HepG2 (cell line): ENCODE measurements around the gene NUDT2. TPM values are rescaled to one million over a fixed set of nuclear protein-coding genes. Genes with fewer than 3 reads are reported as not detected.

Experiments used
- ATM ChIP-seq: fragments of 450-650 bp; IDR thresholded peaks from 2 replicates; pipeline ENCODE4 v1.7.1; 2017; ENCODE audit warnings: mild to moderate bottlenecking, borderline replicate concordance
- CREBL2 ChIP-seq: sonication (generic); formaldehyde crosslinking; IDR thresholded peaks from 2 replicates; pipeline ENCODE4 v1.8.1; 2023; ENCODE audit warnings: missing genetic modification reagents, mild to moderate bottlenecking, borderline replicate concordance
- HCFC1 ChIP-seq: fragments of 150-350 bp; IDR thresholded peaks from 2 replicates; pipeline ENCODE4 v1.6.1; 2014; ENCODE audit warnings: low read depth, low read length
- KDM1A ChIP-seq: IDR thresholded peaks from 2 replicates; pipeline ENCODE4 v1.6.1; 2016; ENCODE audit warnings: missing compliant biosample characterization
- MAFK ChIP-seq, 2 experiments: IDR thresholded peaks in 1 of 2; conservative IDR thresholded peaks in 1 of 2; 2 replicates each; pipeline ENCODE4 v1.6.1; 2011; ENCODE audit warnings: improper control_type of control experiment in 2 of 2, low read length in 2 of 2
- NBN ChIP-seq: fragments of 450-650 bp; conservative IDR thresholded peaks from 2 replicates; pipeline ENCODE4 v1.6.1; 2017
- NFRKB ChIP-seq: fragments of 450-650 bp; IDR thresholded peaks from 2 replicates; pipeline ENCODE4 v1.6.1; 2017
- NRL ChIP-seq: sonication (generic); formaldehyde crosslinking; IDR thresholded peaks from 2 replicates; pipeline ENCODE4 v1.5.0; 2020; ENCODE audit warnings: missing genetic modification reagents, mild to moderate bottlenecking, moderate library complexity, borderline replicate concordance
- PHF5A ChIP-seq: IDR thresholded peaks from one replicate; pipeline ENCODE4 v1.6.1; 2018; ENCODE audit warnings: low read depth, missing genetic modification reagents; ENCODE audit not compliant: unreplicated experiment
- RFX3 ChIP-seq: IDR thresholded peaks from 2 replicates; pipeline ENCODE4 v1.6.1; 2016; ENCODE audit warnings: missing biosample characterization, missing genetic modification reagents
- RXRB ChIP-seq: IDR thresholded peaks from 2 replicates; pipeline ENCODE4 v1.6.1; 2016; ENCODE audit warnings: borderline replicate concordance, missing genetic modification reagents, missing compliant biosample characterization
- SSRP1 ChIP-seq: IDR thresholded peaks from 2 replicates; pipeline ENCODE4 v1.6.1; 2016; ENCODE audit warnings: control low read depth
- TFAP4 ChIP-seq: sonication (generic); IDR thresholded peaks from 2 replicates; pipeline ENCODE4 v1.6.1; 2016; ENCODE audit warnings: low read depth, borderline replicate concordance
- ZBTB34 ChIP-seq: sonication (generic); formaldehyde crosslinking; IDR thresholded peaks from 2 replicates; pipeline ENCODE4 v1.8.0; 2022; ENCODE audit warnings: mild to moderate bottlenecking, missing genetic modification reagents
- ZFP41 ChIP-seq: sonication (generic); formaldehyde crosslinking; IDR thresholded peaks from 2 replicates; pipeline ENCODE4 v1.4.0; 2020; ENCODE audit warnings: mild to moderate bottlenecking, missing genetic modification reagents, borderline replicate concordance
- ZFX ChIP-seq: sonication (generic); formaldehyde crosslinking; IDR thresholded peaks from 2 replicates; pipeline ENCODE4 v1.4.0; 2020; ENCODE audit warnings: mild to moderate bottlenecking, low read depth, missing genetic modification reagents, moderate library complexity
- ZNF101 ChIP-seq: sonication (generic); formaldehyde crosslinking; IDR thresholded peaks from 2 replicates; pipeline ENCODE4 v1.4.0; 2020; ENCODE audit warnings: mild to moderate bottlenecking, low read depth, missing genetic modification reagents, borderline replicate concordance
- ZNF136 ChIP-seq: sonication (generic); formaldehyde crosslinking; IDR thresholded peaks from 2 replicates; pipeline ENCODE4 v1.8.1; 2022; ENCODE audit warnings: low read depth, mild to moderate bottlenecking, moderate library complexity, missing genetic modification reagents
- ZNF280D ChIP-seq: sonication (generic); formaldehyde crosslinking; IDR thresholded peaks from 2 replicates; pipeline ENCODE4 v1.5.1; 2020; ENCODE audit warnings: mild to moderate bottlenecking, missing genetic modification reagents
- ZNF414 ChIP-seq: sonication (generic); formaldehyde crosslinking; IDR thresholded peaks from 2 replicates; pipeline ENCODE4 v1.5.0; 2020; ENCODE audit warnings: missing genetic modification reagents
- ZNF644 ChIP-seq: IDR thresholded peaks from 2 replicates; pipeline ENCODE4 v1.6.1; 2016; ENCODE audit warnings: low read depth
- ZSCAN20 ChIP-seq: sonication (generic); formaldehyde crosslinking; IDR thresholded peaks from 2 replicates; pipeline ENCODE4 v1.4.0; 2020; ENCODE audit warnings: missing genetic modification reagents, mild to moderate bottlenecking, borderline replicate concordance
- polyA plus RNA-seq, 8 experiments: library from polyadenylated mRNA; depleted of rRNA in 3 of 8; stranded (reverse) in 7 of 8; unstranded in 1 of 8; fragments of >200 nt; fragmentation: Illumina TruSeq in 4 of 8; extraction: Trizol in 4 of 8; gene quantifications; 2 replicates each; pipeline versions ENCODE4 v1.2.1 to v1.2.3, GENCODE V29; 2011 to 2016; ENCODE audit warnings: low read depth in 4 of 8, missing spikeins in 1 of 8, mixed read lengths in 1 of 8; ENCODE audit not compliant: insufficient read depth in 1 of 8
- total RNA-seq, 5 experiments: library from RNA; depleted of rRNA; stranded (reverse); fragments of >200 nt; fragmentation: Illumina TruSeq; extraction: Trizol; gene quantifications; 2 replicates each; pipeline ENCODE4 v1.2.3, GENCODE V29; 2016; ENCODE audit warnings: low read depth in 1 of 5

The NUDT2 gene
- total and polyA plus RNA-seq, 2 of the 13 experiments (the other 11 are each of a cell fraction or from before 2014, with no cell fraction given) = 19.9 to 24.6 TPM

GRCh38 chr9:34380511-34381315 lies 51.3 kb downstream of the NUDT2 start (continued):
- TF ChIP-seq ZBTB34 = no peak; the same call in 1 of the 2 replicates
- TF ChIP-seq ZNF101 (CRISPR knock-in tag) = no peak
- TF ChIP-seq RXRB (CRISPR knock-in tag) = no peak; the same call in 1 of the 2 replicates
- no peak for TF ChIP-seq ZNF280D (CRISPR knock-in tag)
- no peak for TF ChIP-seq NBN
- TF ChIP-seq TFAP4 = no peak
- TF ChIP-seq ZNF644 (CRISPR knock-in tag) = no peak
- no peak for TF ChIP-seq MAFK (conservative IDR thresholded peaks at IDR 0.05 in 1 of 2, IDR thresholded peaks at IDR 0.05 in 1 of 2; ENCODE audit: low read length in 2 of 2)
- no peak for TF ChIP-seq ZSCAN20 (CRISPR knock-in tag)
- TF ChIP-seq CREBL2 (CRISPR knock-in tag) = peak; percentile 16; the same call in 1 of the 2 replicates
- no peak for TF ChIP-seq SSRP1 (CRISPR knock-in tag)
- TF ChIP-seq RFX3 (CRISPR knock-in tag) = no peak
- peak; percentile 86; the same call in 1 of the 2 replicates for TF ChIP-seq ZFP41 (CRISPR knock-in tag)
- TF ChIP-seq ATM = no peak
- TF ChIP-seq KDM1A (CRISPR knock-in tag) = no peak
- TF ChIP-seq NFRKB = no peak
- TF ChIP-seq ZFX (CRISPR knock-in tag) = peak; percentile 96
- no peak for TF ChIP-seq HCFC1
- TF ChIP-seq NRL = peak; percentile 56; the same call in 1 of the 2 replicates
- no peak for TF ChIP-seq ZNF414 (CRISPR knock-in tag)
- TF ChIP-seq PHF5A (CRISPR knock-in tag) = no peak
- no peak for TF ChIP-seq ZNF136 (CRISPR knock-in tag)
